GM18508 (cell line): ENCODE results near the gene KLHL2.

Experiments used
- ATAC-seq: cut with Tn5 transposase; IDR thresholded peaks from one replicate; pipeline ENCODE4 v1.9.1; 2021; ENCODE audit warnings: moderate number of reproducible peaks; ENCODE audit not compliant: insufficient read depth, unreplicated experiment

KLHL2 gene

DNA sequence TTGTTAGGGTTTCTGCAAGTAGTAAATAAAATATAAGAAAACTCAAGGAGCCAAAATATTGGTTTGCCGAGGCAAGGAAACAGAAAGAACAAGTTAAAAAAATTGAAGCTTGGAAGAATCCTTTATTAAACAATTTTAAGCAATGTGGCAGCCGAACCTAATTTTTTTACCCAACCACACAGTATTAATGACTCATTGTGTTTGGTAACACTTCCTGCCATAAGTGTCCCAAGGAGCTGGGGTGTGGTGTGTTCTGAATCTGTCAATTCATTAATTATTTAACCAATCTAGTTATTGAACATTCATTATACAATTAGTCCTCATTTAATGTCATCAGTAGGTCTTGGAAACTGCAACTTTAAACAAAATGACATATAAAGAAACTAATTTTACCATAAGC is 152.1 kb downstream of the KLHL2 start:
- ATAC-seq: no peak

DNA sequence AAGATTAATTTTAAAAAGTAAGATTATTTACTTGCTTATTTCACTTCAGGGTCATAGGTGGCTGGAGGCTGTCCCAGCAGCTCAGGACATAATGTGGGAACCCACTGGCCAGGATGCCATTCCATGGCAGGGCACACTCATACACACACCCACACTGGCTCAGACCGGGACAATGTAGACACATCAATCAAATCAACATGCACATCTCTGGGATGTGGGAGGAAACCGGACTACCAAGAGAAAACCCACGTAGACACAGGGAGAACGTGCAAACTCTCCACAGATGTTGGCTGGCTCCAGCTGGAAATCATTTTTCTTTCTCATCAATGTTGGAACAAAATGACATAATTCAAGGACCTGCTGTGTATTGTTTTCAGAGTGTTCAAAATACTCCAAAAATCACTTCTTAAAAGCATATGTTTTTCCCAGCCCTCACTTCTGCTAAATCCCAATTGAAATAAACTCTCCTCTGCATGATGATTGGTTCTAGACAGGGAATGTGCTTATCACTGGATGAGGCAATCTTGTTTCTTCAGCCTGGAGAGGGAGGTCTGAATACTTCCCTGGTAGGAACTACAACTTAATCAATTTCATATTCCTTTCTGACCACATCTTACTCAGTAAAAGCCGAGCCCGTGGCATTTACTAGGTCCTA is 152.8 kb downstream of the KLHL2 start:
- ATAC-seq: no peak

DNA sequence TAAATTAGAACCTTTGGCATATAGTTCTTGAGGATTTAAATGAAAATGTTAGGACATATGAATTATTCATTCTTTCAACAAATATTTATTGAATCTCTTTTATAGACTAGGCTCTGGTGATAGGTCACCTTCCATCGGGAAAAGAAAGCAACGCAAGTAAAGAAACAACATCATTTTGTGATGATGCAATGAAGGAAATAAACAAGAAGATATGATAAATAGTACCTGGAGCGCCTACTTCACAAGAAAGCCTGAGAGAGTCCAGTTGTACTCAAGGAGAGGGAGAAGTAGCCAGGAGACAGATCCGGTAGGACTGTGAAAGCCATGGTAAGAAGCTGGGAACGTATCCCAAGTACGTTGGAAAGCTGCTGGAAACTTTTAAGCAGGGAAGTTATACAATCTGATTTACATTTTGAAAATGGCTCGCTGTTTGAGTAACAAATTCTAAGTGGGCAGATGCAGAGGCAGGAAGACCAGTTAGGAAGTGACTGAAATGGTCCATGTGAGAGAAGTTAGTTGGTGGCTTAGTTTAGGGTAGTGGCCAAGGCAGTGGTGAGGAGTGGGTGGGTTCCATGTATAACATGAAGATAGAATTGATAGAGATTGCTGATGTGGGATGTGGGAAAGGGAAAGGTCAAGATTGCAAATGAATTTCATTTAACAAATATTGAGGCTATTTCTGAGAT is 153.8 kb downstream of the KLHL2 start:
- ATAC-seq: no peak

DNA sequence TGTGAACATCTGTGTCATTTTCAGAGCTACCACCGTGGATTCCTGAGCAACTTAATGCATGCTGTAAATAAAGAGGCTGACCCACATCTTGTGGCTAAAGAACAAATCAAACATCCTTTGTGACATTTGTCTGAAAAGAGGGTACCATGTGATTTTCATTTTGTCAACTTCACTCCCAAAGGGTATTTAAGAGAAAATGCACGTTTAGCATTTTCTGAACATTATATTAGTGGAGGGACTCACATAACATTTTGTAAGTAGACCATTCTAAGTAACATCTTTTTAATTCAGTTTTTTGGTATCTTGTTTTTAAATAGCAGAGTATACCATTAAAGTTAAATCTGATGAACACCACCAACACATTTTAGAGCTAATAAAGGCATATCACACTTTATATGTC is 154.4 kb downstream of the KLHL2 start:
- ATAC-seq: no peak

DNA sequence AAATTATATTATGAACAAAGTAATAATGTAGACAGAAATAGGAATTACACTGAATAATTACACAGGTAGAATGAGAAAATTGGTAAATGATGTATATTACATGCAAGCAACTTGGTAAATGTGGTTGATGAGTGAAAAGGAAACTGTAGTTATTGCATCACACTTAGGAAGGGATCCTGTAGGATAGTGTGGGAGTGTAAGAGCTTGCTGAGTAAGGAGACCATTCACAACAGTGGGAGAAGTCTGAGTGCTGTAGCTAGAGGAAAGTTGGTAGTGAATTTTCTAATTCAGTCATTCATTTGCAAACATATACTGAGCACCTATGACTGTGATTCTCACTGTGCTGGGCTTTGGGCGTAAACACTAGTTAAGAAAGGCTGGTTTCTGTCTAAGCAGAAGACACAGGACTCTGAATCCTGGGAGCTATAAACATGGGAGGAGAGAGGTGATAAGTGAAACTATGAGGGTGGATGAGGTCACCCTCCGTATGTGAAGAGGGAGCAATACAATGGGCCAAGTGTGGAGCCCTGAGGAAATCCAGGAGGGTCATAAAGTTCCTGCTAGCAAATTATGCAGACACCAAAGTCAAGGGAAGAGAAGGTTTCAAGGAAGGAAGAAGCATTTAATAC is 157.2 kb downstream of the KLHL2 start:
- no peak for ATAC-seq

DNA sequence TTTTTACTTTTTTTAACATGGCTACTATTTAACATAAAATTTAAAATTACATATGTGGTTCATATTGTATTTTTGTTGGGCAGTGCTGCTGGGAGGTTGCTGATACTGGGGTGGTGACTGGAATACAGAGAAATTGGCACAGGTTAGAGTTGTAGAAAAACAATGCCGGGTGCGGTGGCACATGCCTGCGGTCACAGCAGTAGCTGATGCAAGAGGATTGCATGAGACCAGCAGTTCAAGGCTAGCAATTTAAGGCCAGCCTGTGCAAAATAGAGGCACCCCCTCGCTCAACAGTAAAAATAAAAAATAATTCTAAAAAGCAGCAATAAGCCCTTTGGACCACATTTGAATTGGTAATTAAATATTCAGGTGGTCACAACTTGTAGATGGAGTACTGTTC is 159.7 kb downstream of the KLHL2 start:
- no peak for ATAC-seq

DNA sequence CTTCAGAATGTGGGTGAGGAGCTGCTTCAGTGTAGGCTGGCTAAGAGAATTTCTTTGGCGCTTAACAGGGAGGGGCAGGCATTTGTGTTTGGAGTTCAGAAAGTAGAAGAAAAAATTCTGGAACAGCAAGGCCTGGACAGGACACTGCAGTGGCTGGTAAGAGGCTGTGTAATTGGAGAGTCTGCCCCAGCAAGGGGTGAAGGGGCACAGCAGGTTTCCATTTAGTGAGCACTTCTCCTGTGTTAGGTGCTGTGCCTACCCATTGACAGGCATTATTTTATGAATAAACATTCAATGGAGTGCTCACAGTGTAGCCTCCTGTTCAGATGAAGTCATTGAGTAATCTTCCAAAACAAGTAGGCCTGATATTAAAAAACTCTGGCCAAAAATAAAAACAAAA is 160.8 kb downstream of the KLHL2 start:
- no peak for ATAC-seq

DNA sequence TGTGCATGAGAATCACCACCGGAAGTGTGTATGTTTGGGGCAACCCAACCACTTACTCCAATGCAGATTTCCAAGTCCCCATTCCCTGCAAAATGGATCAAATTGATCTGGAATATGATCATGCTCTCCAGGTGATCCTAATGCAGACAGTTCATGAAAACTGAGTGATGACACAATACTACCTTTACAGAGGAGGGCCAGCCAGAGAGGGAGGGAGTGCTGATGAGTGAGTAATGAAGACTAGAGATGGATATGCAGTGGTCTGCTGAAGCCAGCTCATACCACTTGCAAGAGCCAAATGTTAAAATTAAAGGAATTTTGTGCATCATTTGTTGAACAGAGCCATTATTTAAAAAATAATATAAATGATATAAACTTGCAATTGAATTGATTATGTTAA is 161.2 kb downstream of the KLHL2 start:
- no peak for ATAC-seq

DNA sequence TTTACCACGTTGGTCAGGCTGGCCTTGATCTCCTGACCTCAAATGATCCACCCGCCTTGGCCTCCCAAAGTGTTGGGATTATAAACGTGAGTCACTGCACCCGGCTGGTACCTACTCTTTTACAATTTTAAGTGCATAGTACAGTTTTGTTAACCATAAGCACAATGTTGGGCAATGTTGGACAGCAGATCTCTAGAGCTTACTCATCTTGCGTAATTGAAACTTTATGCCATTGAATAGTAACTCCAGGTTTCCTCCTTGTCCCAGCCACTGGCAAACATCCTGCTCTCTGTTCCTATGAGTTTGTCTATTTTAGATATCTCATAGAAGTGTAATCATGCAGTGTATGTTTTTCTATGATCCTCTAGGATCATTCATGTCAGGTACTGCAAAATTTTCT is 162.2 kb downstream of the KLHL2 start:
- ATAC-seq: no peak

DNA sequence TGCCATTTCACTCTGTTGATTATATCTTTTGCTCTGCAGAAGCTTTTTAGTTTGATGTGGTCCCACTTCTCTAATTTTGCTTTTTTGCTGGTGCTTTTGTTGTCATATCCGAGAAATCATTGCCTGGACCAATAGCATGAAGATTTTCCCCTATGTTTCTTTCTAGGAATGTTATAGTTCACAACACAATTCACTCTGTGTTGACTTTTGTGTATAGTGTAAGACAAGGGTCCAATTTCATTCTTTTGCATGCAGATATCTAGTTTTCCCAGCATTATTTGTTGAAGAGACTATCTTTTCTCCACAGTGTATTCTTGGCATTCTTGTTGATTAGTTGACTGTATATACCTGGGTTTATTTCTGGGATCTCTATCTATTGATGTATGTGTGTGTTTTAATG is 163.2 kb downstream of the KLHL2 start:
- no peak for ATAC-seq
